Peyer's patch (tissue), 4 donors: ENCODE data around the gene DOCK4.

Experiments
- CTCF ChIP-seq, 6 experiments: fragments of 450-650 bp in 4 of 6; fragments of 200-600 bp in 2 of 6; sonication (generic) in 1 of 6; IDR thresholded peaks; one replicate each; pipeline ENCODE4 v1.5.1; 2017 to 2019; ENCODE audit warnings: antibody characterized with exemption in 6 of 6, mild to moderate bottlenecking in 3 of 6, moderate library complexity in 1 of 6
- POLR2A ChIP-seq, 2 donors: fragments of 450-650 bp; IDR thresholded peaks; one replicate each; pipeline ENCODE4 v1.5.1; 2017; ENCODE audit warnings: antibody characterized with exemption in 2 of 2, mild to moderate bottlenecking in 2 of 2, moderate library complexity in 2 of 2

- TF ChIP-seq CTCF (IDR thresholded peaks at IDR 0.05) (no peak), POLR2A (IDR thresholded peaks at IDR 0.05) (no peak)
These were observed 170.1 kb downstream of the DOCK4 start for GRCh38 chr7:112036071-112036470.
